AG10803 (cell line): Measurements from ENCODE around the gene RUFY1.
A peak's percentile ranks its signal among the peaks of the same experiment; 100 is the strongest.
"Not testable (repeated sequence)": the region's sequence is repeated elsewhere in the genome, so short reads cannot be mapped to it uniquely, and the experiment has no call there.

Experiments used
- DNase-seq: peaks from one replicate; pipeline ENCODE4 v3.0.0; 2010; ENCODE audit warnings: low read depth
- H3K4me3 ChIP-seq: 2 replicates; pipeline ENCODE4 v1.5.1; 2011; ENCODE audit warnings: mild to moderate bottlenecking, low read length, control low read depth
- TF ChIP-seq, protein P1 (sequence below): conservative IDR thresholded peaks from 2 replicates; pipeline ENCODE4 v1.5.1; 2011; ENCODE audit warnings: mild to moderate bottlenecking, low read length, control low read depth, inconsistent platforms

RUFY1 gene

DNA sequence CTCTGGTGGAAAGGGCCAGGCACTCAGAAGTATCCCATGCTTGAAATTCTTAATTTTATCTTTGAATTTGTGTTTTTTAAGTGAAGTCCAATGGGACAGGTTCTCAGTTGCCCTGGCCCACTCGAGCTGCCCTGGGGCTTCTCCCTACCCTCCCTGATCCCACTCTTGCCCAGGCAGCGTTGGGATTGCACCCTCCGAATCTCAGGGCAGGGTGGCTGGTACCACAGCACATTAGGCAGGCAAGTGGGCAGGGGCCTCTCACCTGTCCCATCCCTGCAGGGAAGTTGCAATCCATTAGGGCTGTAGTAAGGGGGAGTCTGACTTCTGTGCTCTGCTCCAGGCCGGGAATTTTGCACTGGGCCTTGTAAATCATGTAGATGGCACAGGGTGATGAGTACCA, 2.7 kb downstream of the RUFY1 start:
- TF ChIP-seq, protein P1, sequence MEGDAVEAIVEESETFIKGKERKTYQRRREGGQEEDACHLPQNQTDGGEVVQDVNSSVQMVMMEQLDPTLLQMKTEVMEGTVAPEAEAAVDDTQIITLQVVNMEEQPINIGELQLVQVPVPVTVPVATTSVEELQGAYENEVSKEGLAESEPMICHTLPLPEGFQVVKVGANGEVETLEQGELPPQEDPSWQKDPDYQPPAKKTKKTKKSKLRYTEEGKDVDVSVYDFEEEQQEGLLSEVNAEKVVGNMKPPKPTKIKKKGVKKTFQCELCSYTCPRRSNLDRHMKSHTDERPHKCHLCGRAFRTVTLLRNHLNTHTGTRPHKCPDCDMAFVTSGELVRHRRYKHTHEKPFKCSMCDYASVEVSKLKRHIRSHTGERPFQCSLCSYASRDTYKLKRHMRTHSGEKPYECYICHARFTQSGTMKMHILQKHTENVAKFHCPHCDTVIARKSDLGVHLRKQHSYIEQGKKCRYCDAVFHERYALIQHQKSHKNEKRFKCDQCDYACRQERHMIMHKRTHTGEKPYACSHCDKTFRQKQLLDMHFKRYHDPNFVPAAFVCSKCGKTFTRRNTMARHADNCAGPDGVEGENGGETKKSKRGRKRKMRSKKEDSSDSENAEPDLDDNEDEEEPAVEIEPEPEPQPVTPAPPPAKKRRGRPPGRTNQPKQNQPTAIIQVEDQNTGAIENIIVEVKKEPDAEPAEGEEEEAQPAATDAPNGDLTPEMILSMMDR, result no peak
- no peak for DNase-seq
- H3K4me3 ChIP-seq, result no peak overlapping the region

DNA sequence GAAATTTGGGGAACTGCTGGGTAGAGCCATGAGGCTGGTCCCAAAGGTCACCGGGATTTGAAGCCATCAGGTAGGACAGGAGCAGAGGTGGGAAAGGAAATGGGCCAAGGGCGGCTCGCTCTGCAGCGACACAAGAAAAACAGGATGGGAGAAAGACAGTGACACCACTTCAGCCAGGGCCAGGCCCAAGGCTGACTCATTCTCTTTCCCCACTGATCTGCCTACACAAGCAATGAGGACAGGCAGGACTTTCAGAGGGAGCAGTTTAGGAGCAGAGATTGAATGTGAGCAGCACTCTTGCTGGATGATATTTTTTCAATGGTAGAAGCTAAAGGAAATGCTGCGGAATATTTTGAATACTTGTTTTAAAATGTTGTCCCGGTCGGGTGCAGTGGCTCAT, 3.5 kb downstream of the RUFY1 start:
- TF ChIP-seq, protein P1, result no peak
- H3K4me3 ChIP-seq, result no peak overlapping the region
- peak; percentile 55 for DNase-seq

GRCh38 chr5:179554981-179555380, 4.6 kb downstream of the RUFY1 start:
- TF ChIP-seq, protein P1, result no peak
- H3K4me3 ChIP-seq, result no peak overlapping the region
- DNase-seq, result no peak

DNA sequence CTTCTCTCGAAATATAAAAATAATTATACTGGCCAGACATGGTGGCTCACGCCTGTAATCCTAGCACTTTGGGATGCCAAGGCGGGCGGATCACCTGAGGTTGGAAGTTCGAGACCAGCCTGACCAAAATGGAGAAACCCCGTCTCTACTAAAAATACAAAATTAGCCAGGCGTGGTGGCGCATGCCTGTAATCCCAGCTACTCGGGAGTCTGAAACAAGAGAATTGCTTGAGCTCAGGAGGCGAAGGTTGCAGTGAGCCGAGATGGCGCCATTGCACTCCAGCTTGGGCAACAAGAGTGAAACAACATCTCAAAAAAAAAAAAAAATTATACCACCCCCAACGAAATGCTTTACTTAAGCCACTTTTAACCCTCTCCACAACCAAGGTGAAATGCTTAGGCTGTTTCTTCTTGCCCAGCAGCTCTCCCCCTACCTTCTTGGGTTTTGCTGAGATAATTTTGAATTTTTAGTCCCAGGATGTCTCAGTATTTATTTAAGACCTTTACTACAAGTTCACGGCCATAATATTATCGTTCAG, 8.0 kb downstream of the RUFY1 start:
- DNase-seq, H3K4me3 ChIP-seq: not testable (repeated sequence)

DNA sequence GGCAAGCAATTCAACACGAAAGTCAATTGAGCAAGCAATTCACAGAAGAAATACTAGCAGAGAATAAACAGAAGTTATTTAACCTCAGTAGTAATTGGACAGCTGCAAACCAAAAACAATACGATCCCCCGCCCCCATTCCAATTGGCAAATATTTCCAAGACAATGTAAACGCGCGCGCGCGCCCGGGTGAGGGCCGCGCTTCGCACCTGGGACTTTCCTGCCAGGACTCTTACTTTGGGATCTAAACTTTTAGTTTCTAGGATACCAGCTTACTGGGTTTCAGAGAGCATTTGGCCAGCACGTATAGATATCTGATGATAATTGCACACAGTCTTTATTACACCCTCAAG, 8.6 kb downstream of the RUFY1 start:
- peak; percentile 25 for DNase-seq
- H3K4me3 ChIP-seq, result peak overlapping the region; percentile 74

GRCh38 chr5:179559284-179560252, 9.2 kb downstream of the RUFY1 start:
- H3K4me3 ChIP-seq, result peak overlapping the region; percentile 86
- peak; percentile 99 for DNase-seq
- TF ChIP-seq, protein P1, result no peak

More for the DNA sequence above, 8.6 kb downstream of the RUFY1 start:
- TF ChIP-seq, protein P1, result no peak

DNA sequence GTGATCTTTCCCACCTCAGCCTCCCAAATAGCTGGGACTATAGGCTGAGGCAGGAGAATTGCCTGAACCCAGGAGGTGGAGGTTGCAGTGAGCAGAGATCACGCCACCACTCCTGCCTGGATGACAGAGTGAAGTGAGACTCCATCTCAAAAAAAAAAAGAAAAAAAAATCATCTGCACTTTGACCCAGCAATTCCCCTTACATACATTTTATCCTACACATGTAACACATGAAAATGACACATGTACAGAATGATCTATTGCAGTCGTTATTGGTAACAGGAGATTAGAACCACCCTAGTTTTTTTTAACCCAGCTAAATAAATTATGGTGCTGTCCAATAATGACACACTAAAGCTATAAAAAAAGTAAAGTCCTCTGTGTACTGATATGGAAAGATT, 14.2 kb downstream of the RUFY1 start:
- no peak for DNase-seq
- H3K4me3 ChIP-seq, result no peak overlapping the region
- TF ChIP-seq, protein P1, result no peak
